ENCODE results near the gene PARVA. TPM values are rescaled to one million over a fixed set of nuclear protein-coding genes. Genes with fewer than 3 reads are reported as not detected.

The PARVA gene
- total and polyA plus RNA-seq, 12 donors = 20.1 to 84.8 (median 67.0) TPM

DNA sequence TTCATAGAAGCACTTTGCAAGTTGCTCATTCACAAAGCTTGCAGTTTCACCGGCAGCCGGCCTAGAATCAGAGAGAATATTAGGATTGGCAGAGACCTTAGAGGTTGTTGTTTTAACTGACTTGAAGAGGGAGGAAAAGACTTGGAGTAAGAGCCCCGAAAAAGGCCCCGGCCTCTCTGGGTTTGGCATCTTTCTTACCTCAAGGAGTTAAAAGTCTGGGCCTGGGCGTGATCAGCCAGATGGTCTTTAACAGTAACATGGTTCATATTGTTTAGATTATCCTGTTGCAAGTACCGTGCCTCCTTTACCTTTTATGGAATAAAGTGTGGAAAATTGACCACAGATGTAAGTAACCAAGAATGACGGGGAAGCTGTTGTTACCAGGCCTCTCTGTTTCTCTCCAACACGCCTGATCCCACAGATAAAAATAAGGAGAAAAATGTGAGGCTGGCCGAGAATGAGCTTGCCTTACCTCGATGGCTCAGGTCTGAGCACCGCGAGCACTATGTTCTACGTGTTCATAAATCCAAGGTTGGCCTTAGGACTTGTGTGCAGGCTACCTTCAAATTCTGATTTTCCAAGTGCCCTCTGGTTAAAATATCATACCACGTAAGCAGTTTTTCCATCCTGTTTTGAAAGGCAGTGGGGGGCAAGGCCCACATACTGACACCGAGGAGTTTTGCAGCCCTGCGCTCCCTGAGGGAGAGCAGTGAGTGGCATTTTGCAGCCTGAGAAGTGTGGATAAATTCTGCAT lies 56.4 kb downstream of the PARVA start:
- no peaks in the 10 kb centered on the region for H3K36me3 ChIP-seq
- peak overlapping the region; percentile 49 to 83 (median 80) for H3K27ac ChIP-seq
- ATAC-seq (peak in 2 of 8 donors; percentile 2 to 3), DNase-seq (no peak)
- peaks cover 37 to 77% (median 61%) of the 10 kb centered on the region in 9 donors for H3K4me1 ChIP-seq
- no peaks in the 10 kb centered on the region for H3K9me3 ChIP-seq
- H3K4me3 ChIP-seq = no peak overlapping the region
- WGBS, 2 donors = 70 to 75% methylated on average over 16 of the region's 16 CpGs
- intact Hi-C loops (cut with DNase I) = no loop called here
- TF ChIP-seq, protein P1, sequence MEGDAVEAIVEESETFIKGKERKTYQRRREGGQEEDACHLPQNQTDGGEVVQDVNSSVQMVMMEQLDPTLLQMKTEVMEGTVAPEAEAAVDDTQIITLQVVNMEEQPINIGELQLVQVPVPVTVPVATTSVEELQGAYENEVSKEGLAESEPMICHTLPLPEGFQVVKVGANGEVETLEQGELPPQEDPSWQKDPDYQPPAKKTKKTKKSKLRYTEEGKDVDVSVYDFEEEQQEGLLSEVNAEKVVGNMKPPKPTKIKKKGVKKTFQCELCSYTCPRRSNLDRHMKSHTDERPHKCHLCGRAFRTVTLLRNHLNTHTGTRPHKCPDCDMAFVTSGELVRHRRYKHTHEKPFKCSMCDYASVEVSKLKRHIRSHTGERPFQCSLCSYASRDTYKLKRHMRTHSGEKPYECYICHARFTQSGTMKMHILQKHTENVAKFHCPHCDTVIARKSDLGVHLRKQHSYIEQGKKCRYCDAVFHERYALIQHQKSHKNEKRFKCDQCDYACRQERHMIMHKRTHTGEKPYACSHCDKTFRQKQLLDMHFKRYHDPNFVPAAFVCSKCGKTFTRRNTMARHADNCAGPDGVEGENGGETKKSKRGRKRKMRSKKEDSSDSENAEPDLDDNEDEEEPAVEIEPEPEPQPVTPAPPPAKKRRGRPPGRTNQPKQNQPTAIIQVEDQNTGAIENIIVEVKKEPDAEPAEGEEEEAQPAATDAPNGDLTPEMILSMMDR (IDR thresholded peaks at IDR 0.05) = no peak
- H3K27me3 ChIP-seq = no peaks in the 10 kb centered on the region

DNA sequence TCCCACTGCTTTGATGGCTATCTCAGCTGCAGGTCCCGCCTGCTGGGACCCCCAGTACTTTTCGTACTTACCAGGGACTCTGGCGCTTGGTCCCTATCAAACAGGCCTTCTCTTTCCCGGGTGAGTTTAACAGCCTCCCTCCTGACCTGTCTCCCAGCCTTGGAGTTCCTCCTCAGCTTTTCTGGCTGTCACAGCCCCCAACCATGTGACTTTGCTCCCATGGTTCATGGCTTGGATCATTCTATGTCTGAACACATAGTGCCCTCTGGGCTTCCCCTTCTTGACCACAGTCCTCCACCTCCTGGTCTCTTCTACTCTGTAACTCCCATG lies 56.9 kb downstream of the PARVA start:
- peaks cover 37 to 80% (median 61%) of the 10 kb centered on the region in 9 donors for H3K4me1 ChIP-seq

DNA sequence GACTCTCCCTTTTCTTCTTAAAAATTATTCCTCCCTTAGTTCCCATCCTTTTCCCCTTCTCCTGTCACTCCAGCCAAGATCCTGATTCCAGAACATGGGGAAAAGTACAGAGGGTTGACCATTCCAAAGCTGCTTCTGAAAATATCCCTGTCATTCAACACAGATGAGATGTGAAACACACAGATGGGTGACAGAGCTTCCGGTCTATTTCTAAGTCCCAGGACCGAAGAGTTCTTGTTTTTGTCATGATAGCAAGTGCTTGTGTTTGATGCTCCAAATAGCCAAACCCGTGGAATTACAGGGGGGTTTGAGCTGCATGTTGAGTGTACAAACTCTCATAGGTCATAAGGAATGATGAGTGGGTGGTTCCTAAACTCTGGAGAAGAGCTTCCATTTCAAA lies 57.9 kb downstream of the PARVA start:
- TF ChIP-seq, protein P1 (IDR thresholded peaks at IDR 0.05) = no peak
- peaks cover 33 to 80% (median 64%) of the 10 kb centered on the region in 9 donors for H3K4me1 ChIP-seq
- WGBS, 2 donors = 39 to 52% methylated on average over 3 of the region's 3 CpGs
- DNase-seq = peak in 1 of 2 donors; percentile 20
- peak; percentile 54 to 84 (median 70) for ATAC-seq
- H3K27me3 ChIP-seq = no peaks in the 10 kb centered on the region
- H3K36me3 ChIP-seq = no peaks in the 10 kb centered on the region
- H3K4me3 ChIP-seq = no peak overlapping the region
- H3K9me3 ChIP-seq = peaks cover 0 to 5% (median 0%) of the 10 kb centered on the region in 11 donors
- peak overlapping the region; percentile 49 to 83 (median 80) for H3K27ac ChIP-seq
- intact Hi-C loops (cut with DNase I) = no loop called here

More for the DNA sequence above, 56.9 kb downstream of the PARVA start:
- no peaks in the 10 kb centered on the region for H3K36me3 ChIP-seq
- 76 to 84% methylated on average over 4 of the region's 4 CpGs for WGBS, 2 donors
- H3K4me3 ChIP-seq = no peak overlapping the region
- H3K27me3 ChIP-seq = no peaks in the 10 kb centered on the region
- intact Hi-C loops (cut with DNase I) = no loop called here
- TF ChIP-seq, protein P1 (IDR thresholded peaks at IDR 0.05) = no peak
- no peaks in the 10 kb centered on the region for H3K9me3 ChIP-seq
- DNase-seq = no peak
- peak overlapping the region; percentile 49 to 83 (median 80) for H3K27ac ChIP-seq
- ATAC-seq = peak in 3 of 8 donors; percentile 19 to 30 (median 20)

DNA sequence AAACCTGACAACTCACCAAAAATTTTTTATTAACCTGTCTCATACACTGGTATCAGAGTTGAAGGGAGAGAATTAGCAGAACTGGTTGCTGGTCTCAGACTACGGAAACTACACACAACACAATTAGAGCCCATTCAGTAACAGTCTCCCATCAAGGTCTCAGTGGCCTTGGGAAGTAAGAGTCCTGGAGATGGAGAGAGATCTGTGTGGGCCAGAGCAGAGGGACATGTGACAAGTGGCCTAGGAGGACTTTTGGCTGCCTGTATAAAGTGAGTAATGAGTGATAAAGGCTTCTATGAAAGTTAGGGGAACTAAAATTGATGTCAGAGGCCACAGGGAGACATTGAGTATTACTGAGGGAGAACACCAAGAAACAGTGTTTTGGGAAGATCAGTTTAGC lies 58.9 kb downstream of the PARVA start:
- intact Hi-C loops (cut with DNase I) = no loop called here
- peaks cover 0 to 11% (median 0%) of the 10 kb centered on the region in 11 donors for H3K9me3 ChIP-seq
- peaks cover 29 to 70% (median 55%) of the 10 kb centered on the region in 9 donors for H3K4me1 ChIP-seq
- ATAC-seq (peak; percentile 41 to 80 (median 72)), DNase-seq (no peak)
- no peaks in the 10 kb centered on the region for H3K36me3 ChIP-seq
- 45 to 71% methylated on average over 1 of the region's 1 CpG for WGBS, 2 donors
- peak overlapping the region; percentile 49 to 83 (median 80) for H3K27ac ChIP-seq
- no peak overlapping the region for H3K4me3 ChIP-seq
- H3K27me3 ChIP-seq = no peaks in the 10 kb centered on the region
- TF ChIP-seq, protein P1 (IDR thresholded peaks at IDR 0.05) = no peak
